ENCODE results near the gene KRT78. TPM values are rescaled to one million over a fixed set of nuclear protein-coding genes. Genes with fewer than 3 reads are reported as not detected.

The KRT78 gene
- total RNA-seq, 1 donor from 2014 or later: 89.1 TPM

- intact Hi-C loops (cut with DNase I): loop anchor here (5.0 to 10.0 kb wide), 2 partner anchors 297 to 505 kb away; no protein-coding TSS in a partner anchor
- no peaks in the 10 kb centered on the region for H3K36me3 ChIP-seq
- no peaks in the 10 kb centered on the region for H3K9me3 ChIP-seq
- TF ChIP-seq POLR2AphosphoS5 (IDR thresholded peaks at IDR 0.05; ENCODE audit: insufficient read depth in 1 of 2, low read depth in 1 of 2) (peak in 1 of 2 donors; percentile 31), POLR2A (IDR thresholded peaks at IDR 0.05) (no peak), CTCF (IDR thresholded peaks at IDR 0.05) (peak; percentile 77 to 84 (median 80))
- no peaks in the 10 kb centered on the region for H3K27me3 ChIP-seq
- H3K27ac ChIP-seq: peak overlapping the region; percentile 88
- peaks cover 45% of the 10 kb centered on the region for H3K4me1 ChIP-seq
- peak overlapping the region; percentile 25 to 35 for H3K4me3 ChIP-seq
- no peak for DNase-seq (ENCODE audit: extremely low spot score in 2 of 2)
These were observed 30.9 kb upstream of the KRT78 start for GRCh38 chr12:52879394-52880351.

- no peaks in the 10 kb centered on the region for H3K36me3 ChIP-seq
- TF ChIP-seq POLR2AphosphoS5 (IDR thresholded peaks at IDR 0.05; ENCODE audit: insufficient read depth in 1 of 2, low read depth in 1 of 2) (no peak), CTCF (IDR thresholded peaks at IDR 0.05) (no peak), POLR2A (IDR thresholded peaks at IDR 0.05) (no peak)
- intact Hi-C loops (cut with DNase I): loop anchor here (5.0 to 10.0 kb wide), 2 partner anchors 296 to 504 kb away; no protein-coding TSS in a partner anchor
- H3K27ac ChIP-seq: peak overlapping the region; percentile 88
- H3K4me3 ChIP-seq: peak overlapping the region; percentile 25 to 35
- peaks cover 52% of the 10 kb centered on the region for H3K4me1 ChIP-seq
- DNase-seq (ENCODE audit: extremely low spot score in 2 of 2): no peak
- H3K9me3 ChIP-seq: no peaks in the 10 kb centered on the region
- no peaks in the 10 kb centered on the region for H3K27me3 ChIP-seq
These were observed 30.0 kb upstream of the KRT78 start for GRCh38 chr12:52878507-52879393.

GRCh38 chr12:52877242-52877641 is 28.4 kb upstream of the KRT78 start:
- no peak overlapping the region for H3K4me3 ChIP-seq
- no peaks in the 10 kb centered on the region for H3K36me3 ChIP-seq
- H3K4me1 ChIP-seq: peaks cover 67% of the 10 kb centered on the region
- H3K27me3 ChIP-seq: no peaks in the 10 kb centered on the region
- no peak for DNase-seq (ENCODE audit: extremely low spot score in 2 of 2)
- TF ChIP-seq POLR2AphosphoS5 (IDR thresholded peaks at IDR 0.05; ENCODE audit: insufficient read depth in 1 of 2, low read depth in 1 of 2): no peak
- no peak for TF ChIP-seq CTCF (IDR thresholded peaks at IDR 0.05)
- TF ChIP-seq POLR2A (IDR thresholded peaks at IDR 0.05): no peak
- intact Hi-C loops (cut with DNase I): loop anchor here (5.0 to 10.0 kb wide), 2 partner anchors 295 to 502 kb away; no protein-coding TSS in a partner anchor
- H3K9me3 ChIP-seq: no peaks in the 10 kb centered on the region
- peak overlapping the region; percentile 88 for H3K27ac ChIP-seq

- Histone ChIP-seq H3K4me3 (no peak overlapping the region), H3K9me3 (no peaks in the 10 kb centered on the region), H3K4me1 (peaks cover 76% of the 10 kb centered on the region), H3K27me3 (no peaks in the 10 kb centered on the region), H3K27ac (peak overlapping the region; percentile 99), H3K36me3 (no peaks in the 10 kb centered on the region)
- DNase-seq (ENCODE audit: extremely low spot score in 2 of 2): no peak
- TF ChIP-seq POLR2AphosphoS5 (IDR thresholded peaks at IDR 0.05; ENCODE audit: insufficient read depth in 1 of 2, low read depth in 1 of 2) (peak; percentile 45 to 50), POLR2A (IDR thresholded peaks at IDR 0.05) (no peak)
- intact Hi-C loops (cut with DNase I): loop anchor here (5.0 to 10.0 kb wide), 2 partner anchors 294 to 502 kb away; no protein-coding TSS in a partner anchor
These were observed 27.6 kb upstream of the KRT78 start for GRCh38 chr12:52876372-52876771.

Measured in vagina (tissue), 2 donors.